Activated naive CD4-positive, alpha-beta T cell treated with anti-CD3 and anti-CD28 coated beads, Interleukin-2, amount 50 U/mL, for 24 hours (primary cell): ENCODE measurements around the gene ZBTB7C.
A peak's percentile ranks its signal among the peaks of the same experiment; 100 is the strongest.

Experiments
- H3K27ac Mint-ChIP-seq: one replicate; pipeline ENCODE4 v1.8.0; 2021; ENCODE audit warnings: mild to moderate bottlenecking, mixed read lengths
- H3K27me3 Mint-ChIP-seq: one replicate; pipeline ENCODE4 v1.8.0; 2021; ENCODE audit warnings: mixed read lengths
- H3K36me3 Mint-ChIP-seq: one replicate; pipeline ENCODE4 v1.8.0; 2021; ENCODE audit warnings: mixed read lengths
- H3K4me1 Mint-ChIP-seq: one replicate; pipeline ENCODE4 v1.8.0; 2021; ENCODE audit warnings: mixed read lengths
- H3K4me3 Mint-ChIP-seq: one replicate; pipeline ENCODE4 v1.8.0; 2021; ENCODE audit warnings: mild to moderate bottlenecking, mixed read lengths
- H3K9me3 Mint-ChIP-seq: one replicate; pipeline ENCODE4 v1.8.0; 2021; ENCODE audit warnings: mixed read lengths

The ZBTB7C gene

DNA sequence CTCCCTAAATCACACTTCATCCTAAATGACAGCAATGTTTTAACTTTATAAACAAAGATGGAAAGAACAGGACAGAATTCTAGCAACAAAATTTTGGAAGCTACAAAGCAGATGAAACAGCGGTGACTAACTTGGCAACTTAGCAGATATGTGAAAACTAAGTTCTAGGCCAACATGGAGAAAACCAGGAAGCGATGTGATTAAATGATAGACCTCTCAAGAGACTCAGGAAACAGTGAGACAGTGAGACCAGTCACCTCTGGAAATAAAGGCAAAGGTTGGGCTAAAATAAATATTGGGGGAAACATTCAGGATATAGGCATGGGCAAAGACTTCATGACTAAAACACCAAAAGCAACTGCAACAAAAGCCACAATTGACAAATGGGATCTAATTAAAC is 24.4 kb upstream of the ZBTB7C start:
- H3K27ac Mint-ChIP-seq = no peak overlapping the region
- no peak overlapping the region for H3K4me3 Mint-ChIP-seq
- no peaks in the 10 kb centered on the region for H3K4me1 Mint-ChIP-seq
- H3K27me3 Mint-ChIP-seq = peaks cover 25% of the 10 kb centered on the region
- no peaks in the 10 kb centered on the region for H3K9me3 Mint-ChIP-seq
- no peaks in the 10 kb centered on the region for H3K36me3 Mint-ChIP-seq

DNA sequence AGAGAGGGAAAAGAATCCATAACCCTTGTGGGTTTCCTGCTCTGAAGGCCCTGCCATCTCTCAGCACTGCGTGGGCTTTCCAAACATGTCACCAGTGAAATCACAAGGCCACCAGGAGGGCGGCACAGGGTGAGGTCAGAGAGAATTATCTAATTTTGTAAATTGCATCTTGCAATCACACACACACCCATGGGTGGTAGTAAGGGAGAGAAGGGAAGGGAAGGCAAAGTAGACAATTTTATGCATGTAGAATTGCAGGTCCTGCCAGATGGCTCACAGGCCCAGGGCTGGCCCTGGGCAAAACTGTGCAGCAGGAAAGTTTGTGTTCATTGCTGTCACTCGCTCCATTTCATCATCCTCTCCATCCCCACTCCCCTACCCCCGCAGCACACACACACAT is 21.0 kb upstream of the ZBTB7C start:
- Mint-ChIP-seq H3K4me1 (no peaks in the 10 kb centered on the region), H3K9me3 (no peaks in the 10 kb centered on the region), H3K27me3 (peaks cover 33% of the 10 kb centered on the region), H3K27ac (no peak overlapping the region), H3K4me3 (no peak overlapping the region), H3K36me3 (no peaks in the 10 kb centered on the region)

DNA sequence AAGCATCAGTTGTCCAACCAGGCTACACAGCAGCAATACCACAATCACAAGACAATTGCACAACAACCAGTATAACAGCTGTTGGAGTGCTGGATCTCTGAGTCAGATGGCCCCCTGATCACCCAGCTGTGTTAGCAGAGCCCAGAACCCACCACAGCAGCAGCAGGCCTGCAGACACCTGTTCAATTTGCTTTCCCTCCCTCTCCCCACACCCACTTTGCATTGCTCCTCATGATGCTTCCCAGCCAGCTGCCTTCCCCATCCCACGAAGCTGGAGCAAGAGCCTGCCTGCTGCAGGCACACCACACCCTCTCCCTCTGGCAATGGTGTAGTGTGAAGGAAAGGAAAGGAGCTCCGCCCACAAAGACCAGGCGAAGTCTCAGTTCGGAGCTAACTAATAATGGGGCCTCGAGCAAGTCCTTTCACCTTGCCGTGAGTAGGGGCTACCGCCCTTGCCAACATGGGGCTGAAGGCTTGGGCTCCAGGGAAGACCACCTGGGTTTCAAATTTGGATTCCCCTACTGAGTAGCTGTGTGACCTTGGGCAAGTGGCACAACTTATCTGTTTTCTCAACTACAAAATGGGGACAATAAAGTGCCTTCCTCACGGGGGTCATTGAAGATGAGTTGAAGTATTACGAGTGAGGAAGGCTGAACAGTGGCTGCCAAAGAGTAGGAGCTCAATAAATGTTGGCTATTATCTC is 19.4 kb upstream of the ZBTB7C start:
- Mint-ChIP-seq H3K36me3 (no peaks in the 10 kb centered on the region), H3K27me3 (peaks cover 32% of the 10 kb centered on the region), H3K27ac (no peak overlapping the region), H3K4me3 (no peak overlapping the region), H3K4me1 (no peaks in the 10 kb centered on the region), H3K9me3 (no peaks in the 10 kb centered on the region)

DNA sequence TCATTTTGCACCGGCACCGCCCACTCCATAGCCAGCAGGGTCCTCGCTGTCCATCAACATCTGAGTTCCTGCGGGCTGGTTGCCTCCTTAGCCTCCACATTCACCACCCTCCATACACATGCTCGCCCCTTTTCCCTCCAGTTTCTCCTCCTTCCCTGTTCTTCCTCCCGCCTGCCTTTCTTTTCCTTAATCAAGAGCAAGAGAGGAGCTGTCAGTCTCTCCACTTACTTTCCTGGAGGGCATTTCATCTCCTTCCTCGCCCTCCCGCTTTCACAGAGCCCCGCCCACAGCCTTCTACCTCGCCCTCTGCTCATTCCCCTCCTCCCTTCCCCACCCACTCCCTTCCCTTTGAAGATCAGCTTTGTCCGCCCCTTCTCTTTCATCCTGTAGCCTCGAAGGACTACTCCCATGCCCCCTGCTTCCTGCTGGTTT is 13.8 kb upstream of the ZBTB7C start:
- H3K9me3 Mint-ChIP-seq = no peaks in the 10 kb centered on the region
- no peaks in the 10 kb centered on the region for H3K36me3 Mint-ChIP-seq
- H3K27ac Mint-ChIP-seq = no peak overlapping the region
- peaks cover 30% of the 10 kb centered on the region for H3K27me3 Mint-ChIP-seq
- H3K4me3 Mint-ChIP-seq = no peak overlapping the region
- H3K4me1 Mint-ChIP-seq = no peaks in the 10 kb centered on the region

DNA sequence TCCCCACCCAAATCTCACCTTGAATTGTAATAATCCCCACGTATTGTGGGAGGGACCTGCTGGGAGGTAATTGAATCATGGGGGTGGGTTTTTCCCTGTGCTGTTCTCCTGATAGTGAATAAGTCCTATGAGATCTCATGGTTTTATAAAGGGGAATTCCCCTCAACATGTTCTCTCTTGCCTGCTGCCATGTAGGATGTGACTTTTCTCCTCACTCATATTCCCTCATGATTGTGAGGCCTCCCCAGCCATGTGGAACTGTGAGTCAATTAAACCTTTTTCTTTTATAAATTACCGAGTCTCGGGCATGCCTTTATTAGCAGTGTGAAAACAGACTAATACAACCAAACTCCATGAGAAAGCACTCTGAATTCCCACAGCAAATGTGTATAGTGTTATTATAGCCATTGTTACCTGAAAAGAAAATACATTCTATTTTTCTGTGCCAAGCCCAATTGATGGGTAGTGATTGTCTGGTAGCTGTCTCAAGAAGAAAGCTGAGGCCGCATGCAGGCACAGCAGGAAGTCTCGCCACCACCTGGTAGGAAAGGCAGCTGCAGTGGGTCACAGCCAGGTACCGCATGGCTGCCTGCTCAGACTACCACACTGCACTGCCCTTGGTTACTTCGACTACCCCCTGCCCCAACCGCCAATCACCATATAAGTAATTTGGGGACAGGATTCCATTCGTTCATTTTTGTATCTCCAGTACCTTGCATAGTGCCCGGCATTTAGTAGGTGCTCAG is 10.3 kb upstream of the ZBTB7C start:
- H3K9me3 Mint-ChIP-seq = no peaks in the 10 kb centered on the region
- H3K36me3 Mint-ChIP-seq = no peaks in the 10 kb centered on the region
- no peaks in the 10 kb centered on the region for H3K4me1 Mint-ChIP-seq
- peaks cover 46% of the 10 kb centered on the region for H3K27me3 Mint-ChIP-seq
- no peak overlapping the region for H3K27ac Mint-ChIP-seq
- H3K4me3 Mint-ChIP-seq = no peak overlapping the region

DNA sequence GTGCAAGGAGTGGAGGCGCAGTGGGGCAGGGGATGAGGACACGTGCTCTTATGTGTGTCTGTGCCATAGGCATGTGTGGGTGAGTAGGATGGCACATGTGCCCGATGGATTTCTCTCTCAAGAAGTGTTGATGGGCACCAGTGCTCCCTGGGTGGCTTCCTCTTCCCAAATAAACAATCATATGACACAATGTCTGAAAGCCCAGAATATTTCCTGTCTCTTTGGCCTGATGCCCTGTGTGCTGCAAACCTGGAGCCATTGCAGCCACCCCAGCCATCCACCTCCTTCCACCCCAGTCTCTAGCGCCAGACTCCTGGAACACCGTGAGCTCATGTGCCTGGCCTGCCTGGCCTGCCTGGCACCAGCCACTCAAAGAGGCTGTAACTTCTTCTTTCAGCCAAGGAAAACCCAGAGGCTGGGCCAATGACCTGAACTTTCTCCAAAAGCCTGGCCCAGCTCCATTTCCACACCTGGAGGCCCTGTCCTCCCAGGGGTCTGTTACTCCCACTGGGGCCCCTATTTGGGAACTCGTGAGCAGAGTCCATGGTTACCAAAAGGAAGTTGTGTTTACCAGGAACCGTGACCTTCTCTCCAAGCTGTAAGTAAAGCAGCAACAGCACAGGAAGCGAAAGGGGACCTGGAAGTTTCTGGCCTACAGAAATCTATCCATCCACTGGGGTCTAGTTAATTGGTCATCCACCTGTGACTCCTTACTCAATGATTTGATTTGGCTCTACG is 9.5 kb upstream of the ZBTB7C start:
- Mint-ChIP-seq H3K4me3 (no peak overlapping the region), H3K27ac (no peak overlapping the region), H3K4me1 (no peaks in the 10 kb centered on the region), H3K27me3 (peaks cover 52% of the 10 kb centered on the region), H3K9me3 (peaks cover 3% of the 10 kb centered on the region), H3K36me3 (peaks cover under 1% of the 10 kb centered on the region)

DNA sequence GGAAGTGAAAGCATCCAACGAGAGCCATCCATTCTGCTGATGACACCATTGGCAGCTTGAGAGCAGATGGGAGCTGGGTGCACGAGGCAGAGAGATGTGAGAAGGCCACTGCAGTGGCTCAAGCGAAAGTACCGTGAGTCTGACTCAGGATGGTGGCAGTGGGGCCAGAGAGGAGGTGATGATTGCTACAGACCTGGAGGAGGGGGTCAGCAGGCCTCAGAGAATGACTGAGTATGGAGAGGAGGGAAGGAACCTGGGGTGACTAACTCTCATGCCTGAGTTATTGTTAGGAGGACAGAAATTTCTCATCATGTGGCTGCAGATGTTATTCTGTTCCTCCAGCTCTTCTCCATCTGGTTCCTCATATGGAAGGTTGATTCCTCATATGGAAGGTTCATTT is 8.8 kb upstream of the ZBTB7C start:
- Mint-ChIP-seq H3K9me3 (peaks cover 8% of the 10 kb centered on the region), H3K4me3 (no peak overlapping the region), H3K4me1 (no peaks in the 10 kb centered on the region), H3K36me3 (peaks cover 2% of the 10 kb centered on the region), H3K27ac (no peak overlapping the region), H3K27me3 (peaks cover 53% of the 10 kb centered on the region)

DNA sequence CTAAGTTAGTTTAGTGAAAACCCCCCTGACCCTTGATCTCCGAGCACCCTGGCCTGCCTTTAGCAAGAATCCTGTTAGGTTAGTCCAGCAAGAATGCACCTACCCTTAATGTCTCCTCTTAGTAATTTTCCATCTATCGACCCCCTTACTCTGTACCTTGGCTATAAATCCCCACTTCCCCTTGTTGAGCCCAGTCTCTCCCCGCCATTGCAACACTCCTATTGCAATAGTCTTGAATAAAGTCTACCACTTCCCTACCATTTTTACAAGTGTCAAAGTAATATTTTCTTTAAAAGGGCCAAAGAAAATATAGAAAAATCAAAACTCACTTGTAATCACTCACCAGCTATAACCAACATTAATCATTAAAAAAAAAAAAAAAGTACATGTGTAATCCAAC is 4.2 kb upstream of the ZBTB7C start:
- Mint-ChIP-seq H3K36me3 (peaks cover 2% of the 10 kb centered on the region), H3K9me3 (peaks cover 8% of the 10 kb centered on the region), H3K27me3 (peaks cover 58% of the 10 kb centered on the region), H3K4me3 (no peak overlapping the region), H3K27ac (no peak overlapping the region), H3K4me1 (peaks cover 6% of the 10 kb centered on the region)

DNA sequence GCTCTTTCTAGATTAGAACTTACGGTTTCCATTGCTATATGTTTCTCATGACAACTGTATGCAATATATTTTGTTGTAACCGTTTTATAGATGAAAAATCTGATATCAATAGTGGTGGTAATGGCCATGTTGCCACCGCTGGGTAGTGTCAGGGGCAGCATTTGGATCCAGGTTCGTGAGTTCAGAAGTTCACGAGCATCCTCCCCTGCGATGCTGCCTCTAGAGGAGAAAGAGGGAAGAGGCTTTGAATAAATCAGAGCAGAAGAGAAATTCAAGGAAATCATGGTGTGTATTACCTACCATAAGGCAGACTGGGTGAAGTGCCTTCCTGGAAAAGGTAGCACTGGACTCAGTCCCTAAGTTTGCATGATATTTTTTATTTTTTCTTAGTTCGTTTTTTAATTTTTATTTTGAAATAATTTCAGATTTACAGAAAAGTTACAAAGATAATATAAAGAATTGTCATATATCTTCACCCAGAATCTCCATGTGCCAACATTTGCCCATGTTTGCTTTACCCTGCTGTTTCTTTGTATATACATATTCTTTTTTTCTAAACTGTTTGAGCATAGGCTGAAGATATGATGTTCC is 3.3 kb upstream of the ZBTB7C start:
- Mint-ChIP-seq H3K27ac (no peak overlapping the region), H3K4me1 (peaks cover 11% of the 10 kb centered on the region), H3K4me3 (no peak overlapping the region), H3K36me3 (peaks cover 2% of the 10 kb centered on the region), H3K27me3 (peaks cover 61% of the 10 kb centered on the region), H3K9me3 (peaks cover 8% of the 10 kb centered on the region)

DNA sequence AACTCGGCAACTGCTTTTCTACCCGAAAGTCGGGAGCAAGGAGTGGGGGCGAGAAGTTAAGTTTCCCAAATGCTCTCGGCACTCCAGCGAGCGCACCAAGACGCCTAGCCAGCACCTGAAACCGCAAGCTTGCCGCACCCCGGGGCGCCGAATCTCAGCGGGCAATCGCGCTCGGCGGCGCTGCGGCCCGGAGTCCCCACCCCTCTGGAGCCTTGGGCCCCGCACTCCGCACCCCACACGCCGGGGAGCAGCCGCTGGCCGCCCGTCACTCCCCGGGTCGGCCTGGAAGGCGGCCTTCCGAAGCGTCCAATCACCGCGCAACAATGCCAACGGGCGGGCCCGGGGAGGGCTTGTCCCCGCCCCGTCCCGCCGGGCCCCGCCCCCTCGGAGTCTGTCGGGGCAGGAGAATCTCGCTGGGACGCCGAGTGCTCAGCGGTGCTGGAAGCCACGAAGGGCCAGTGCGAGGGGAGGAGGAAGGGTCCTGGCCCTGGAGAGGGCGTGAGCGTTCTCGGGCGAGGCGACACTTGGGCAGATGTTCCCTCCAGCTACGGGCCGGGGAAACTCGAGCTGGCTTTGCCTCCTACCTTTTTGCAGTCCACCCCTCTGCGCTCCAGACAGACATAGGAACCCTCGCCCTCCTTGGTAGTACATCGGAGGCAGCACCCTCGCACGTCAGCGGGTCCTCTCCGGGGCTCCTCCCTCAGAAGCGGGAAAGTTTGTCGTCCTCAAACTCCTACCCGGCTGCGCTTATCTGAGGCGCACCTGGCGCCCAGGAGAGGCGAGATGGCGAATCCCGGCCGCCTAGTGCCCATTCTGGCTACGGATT is 1.1 kb upstream of the ZBTB7C start:
- H3K27me3 Mint-ChIP-seq = peaks cover 60% of the 10 kb centered on the region
- peak overlapping the region; percentile 74 for H3K4me3 Mint-ChIP-seq
- peaks cover 2% of the 10 kb centered on the region for H3K36me3 Mint-ChIP-seq
- peaks cover 8% of the 10 kb centered on the region for H3K9me3 Mint-ChIP-seq
- H3K27ac Mint-ChIP-seq = no peak overlapping the region
- peaks cover 11% of the 10 kb centered on the region for H3K4me1 Mint-ChIP-seq

DNA sequence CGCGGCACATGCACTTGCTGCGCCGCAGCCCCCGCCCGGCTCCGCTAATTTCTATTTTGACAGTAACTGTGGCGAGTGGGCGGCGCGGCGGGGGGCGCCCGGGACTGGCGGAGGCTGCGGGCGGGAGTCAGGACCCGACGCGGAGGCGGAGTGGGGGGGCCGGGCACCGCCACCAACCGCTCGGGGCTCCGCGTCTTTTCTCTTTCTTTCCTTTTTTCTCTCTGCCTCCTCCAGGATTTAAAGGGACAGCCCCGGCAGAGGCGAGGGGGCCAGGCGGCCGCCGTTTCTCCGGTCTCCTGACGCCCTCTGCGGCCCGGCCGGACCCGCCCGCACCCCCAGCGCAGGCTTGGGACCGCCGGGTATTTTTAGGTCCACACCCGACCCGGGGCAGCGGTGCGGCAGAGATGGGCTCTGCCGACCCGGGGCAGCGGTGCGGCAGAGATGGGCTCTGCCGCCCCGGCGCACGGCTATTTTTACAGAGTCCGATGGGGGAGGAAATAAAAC is 460 bp upstream of the ZBTB7C start:
- Mint-ChIP-seq H3K27ac (no peak overlapping the region), H3K9me3 (peaks cover 8% of the 10 kb centered on the region), H3K4me1 (peaks cover 11% of the 10 kb centered on the region), H3K4me3 (peak overlapping the region; percentile 74), H3K36me3 (peaks cover 2% of the 10 kb centered on the region), H3K27me3 (peaks cover 60% of the 10 kb centered on the region)

DNA sequence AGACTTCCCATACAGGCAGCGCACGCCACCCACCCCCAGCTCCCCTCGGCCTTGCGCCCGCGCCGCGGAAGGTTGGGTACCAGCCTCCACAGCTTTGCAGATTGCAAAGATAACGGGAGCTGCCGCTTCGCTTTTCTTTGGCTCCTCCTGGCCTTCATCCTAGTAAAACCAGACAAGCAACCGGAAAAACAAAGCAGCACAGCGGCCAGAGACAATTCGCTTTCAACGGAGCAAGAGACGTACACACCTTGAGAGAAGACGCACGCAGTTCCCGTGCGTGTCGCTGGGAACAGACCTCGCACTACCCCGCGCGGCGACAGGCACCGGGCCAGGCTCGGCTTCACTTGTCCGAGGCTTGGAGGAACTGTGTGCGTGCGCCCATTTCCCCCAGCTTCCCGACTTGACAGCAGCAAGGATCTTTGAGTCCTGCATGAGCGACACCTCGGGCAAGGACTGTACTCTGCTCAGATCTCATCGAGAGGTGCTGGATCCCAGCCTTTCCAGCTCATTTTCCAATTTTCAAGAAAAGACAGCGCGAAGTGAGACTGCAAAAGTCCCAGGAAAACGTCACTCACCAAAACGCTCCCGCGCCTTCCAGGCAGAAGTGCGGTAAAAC is 964 bp downstream of the ZBTB7C start:
- H3K4me1 Mint-ChIP-seq = peaks cover 11% of the 10 kb centered on the region
- H3K27ac Mint-ChIP-seq = no peak overlapping the region
- H3K36me3 Mint-ChIP-seq = no peaks in the 10 kb centered on the region
- H3K4me3 Mint-ChIP-seq = peak overlapping the region; percentile 81
- peaks cover 55% of the 10 kb centered on the region for H3K27me3 Mint-ChIP-seq
- no peaks in the 10 kb centered on the region for H3K9me3 Mint-ChIP-seq

DNA sequence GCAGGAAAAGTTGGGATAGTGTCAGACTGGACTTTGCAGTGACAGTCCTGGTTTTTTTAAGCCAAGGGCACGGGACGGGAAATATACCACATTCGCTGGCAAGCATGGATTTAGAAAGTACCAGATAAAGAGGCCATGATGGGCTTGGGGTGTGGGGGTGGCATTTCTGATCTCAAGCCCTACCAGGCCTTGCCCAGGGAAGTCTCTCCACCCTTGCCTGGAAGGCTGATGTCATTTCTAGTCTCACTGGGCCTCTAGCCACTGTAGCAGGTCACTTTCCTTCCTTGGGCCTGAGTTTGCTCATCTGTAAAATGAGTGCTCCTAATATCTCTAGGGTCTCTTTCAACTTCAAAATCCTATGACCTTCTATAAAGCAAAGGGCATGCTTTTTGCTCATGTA is 1.8 kb downstream of the ZBTB7C start:
- H3K36me3 Mint-ChIP-seq = no peaks in the 10 kb centered on the region
- no peak overlapping the region for H3K27ac Mint-ChIP-seq
- no peaks in the 10 kb centered on the region for H3K9me3 Mint-ChIP-seq
- H3K27me3 Mint-ChIP-seq = peaks cover 58% of the 10 kb centered on the region
- peaks cover 11% of the 10 kb centered on the region for H3K4me1 Mint-ChIP-seq
- H3K4me3 Mint-ChIP-seq = peak overlapping the region; percentile 8

DNA sequence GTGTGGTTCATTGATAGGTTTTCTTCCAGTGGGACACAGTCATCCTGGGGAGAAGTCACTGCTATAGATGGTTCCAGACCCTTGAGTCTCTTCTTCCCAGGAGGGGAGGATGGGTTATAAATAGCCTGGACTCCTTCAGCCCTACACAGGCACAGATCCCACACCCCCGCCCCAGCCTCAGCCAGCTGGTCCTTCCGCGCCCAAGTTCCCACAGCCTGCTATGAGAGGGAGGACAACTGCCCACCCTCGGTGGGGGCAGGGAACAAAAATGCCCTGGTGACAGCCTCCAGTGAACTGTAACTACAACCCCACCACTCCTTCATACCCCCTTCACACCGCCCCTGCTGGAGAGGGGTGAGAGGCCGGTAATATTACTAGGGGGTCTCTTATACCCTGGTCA is 3.2 kb downstream of the ZBTB7C start:
- H3K4me3 Mint-ChIP-seq = no peak overlapping the region
- H3K36me3 Mint-ChIP-seq = no peaks in the 10 kb centered on the region
- peaks cover 54% of the 10 kb centered on the region for H3K27me3 Mint-ChIP-seq

More for the DNA sequence above, 3.2 kb downstream of the ZBTB7C start:
- Mint-ChIP-seq H3K4me1 (peaks cover 9% of the 10 kb centered on the region), H3K9me3 (no peaks in the 10 kb centered on the region), H3K27ac (no peak overlapping the region)
